DND-41 (cell line): Measurements from ENCODE around the gene AREG.

ENCODE experiments used
- ATAC-seq: fragments of 200-7000 bp; cut with Tn5 transposase; 3 replicates; pipeline ENCODE4 v1.9.1; 2021; ENCODE audit warnings: low read depth; ENCODE audit not compliant: insufficient read depth
- DNase-seq: peaks from one replicate; pipeline ENCODE4 v3.0.0-alpha.2; 2020
- H2AFZ ChIP-seq: 2 replicates; pipeline ENCODE4 v1.6.0; 2012; ENCODE audit warnings: low read depth, low read length
- H3K27ac ChIP-seq: 2 replicates; pipeline ENCODE4 v1.5.1; 2012; ENCODE audit warnings: low read length, inconsistent platforms
- H3K27me3 ChIP-seq: fragments of 200-600 bp; sonication (generic); 2 replicates; pipeline ENCODE4 v1.6.0; 2012; ENCODE audit warnings: low read length, mild to moderate bottlenecking, inconsistent platforms; ENCODE audit not compliant: insufficient read depth, poor library complexity
- H3K36me3 ChIP-seq: 2 replicates; pipeline ENCODE4 v1.5.1; 2012; ENCODE audit warnings: low read length, inconsistent platforms; ENCODE audit not compliant: insufficient read depth
- H3K4me1 ChIP-seq: 2 replicates; pipeline ENCODE4 v1.5.1; 2012; ENCODE audit warnings: mild to moderate bottlenecking, low read length; ENCODE audit not compliant: insufficient read depth
- H3K4me2 ChIP-seq: 2 replicates; pipeline ENCODE4 v1.6.0; 2012; ENCODE audit warnings: mild to moderate bottlenecking, moderate library complexity, low read length, inconsistent platforms; ENCODE audit not compliant: insufficient read depth
- H3K4me3 ChIP-seq, 2 experiments: fragments of 200-600 bp in 1 of 2; shearing (Covaris generic) in 1 of 2; 2 replicates each; pipeline ENCODE4 v1.5.1; 2012 to 2016; ENCODE audit warnings: inconsistent platforms in 2 of 2, low read length in 2 of 2, mild to moderate bottlenecking in 2 of 2, low read depth in 1 of 2, moderate library complexity in 1 of 2
- H3K79me2 ChIP-seq: 2 replicates; pipeline ENCODE4 v1.6.0; 2012; ENCODE audit warnings: low read length, inconsistent platforms; ENCODE audit not compliant: insufficient read depth
- H3K9ac ChIP-seq: 2 replicates; pipeline ENCODE4 v1.6.0; 2012; ENCODE audit warnings: low read depth, mild to moderate bottlenecking, inconsistent platforms, low read length, moderate library complexity
- H3K9me3 ChIP-seq: 2 replicates; pipeline ENCODE4 v1.5.1; 2012; ENCODE audit warnings: low read length, moderate library complexity, mild to moderate bottlenecking, inconsistent platforms; ENCODE audit not compliant: insufficient read depth, severe bottlenecking
- H4K20me1 ChIP-seq: 2 replicates; pipeline ENCODE4 v1.6.0; 2012; ENCODE audit warnings: low read length; ENCODE audit not compliant: insufficient read depth
- EZH2 ChIP-seq: IDR thresholded peaks from 3 replicates; pipeline ENCODE4 v1.6.1; 2012; ENCODE audit warnings: borderline replicate concordance, low read depth, mild to moderate bottlenecking, moderate library complexity, low read length, inconsistent platforms; ENCODE audit not compliant: severe bottlenecking
- TF ChIP-seq, protein P1 (sequence below): IDR thresholded peaks from 2 replicates; pipeline ENCODE4 v1.5.1; 2012; ENCODE audit warnings: borderline replicate concordance, low read length, moderate library complexity, mild to moderate bottlenecking; ENCODE audit not compliant: poor library complexity, severe bottlenecking; ENCODE audit errors: extremely low read depth

Gene AREG

DNA sequence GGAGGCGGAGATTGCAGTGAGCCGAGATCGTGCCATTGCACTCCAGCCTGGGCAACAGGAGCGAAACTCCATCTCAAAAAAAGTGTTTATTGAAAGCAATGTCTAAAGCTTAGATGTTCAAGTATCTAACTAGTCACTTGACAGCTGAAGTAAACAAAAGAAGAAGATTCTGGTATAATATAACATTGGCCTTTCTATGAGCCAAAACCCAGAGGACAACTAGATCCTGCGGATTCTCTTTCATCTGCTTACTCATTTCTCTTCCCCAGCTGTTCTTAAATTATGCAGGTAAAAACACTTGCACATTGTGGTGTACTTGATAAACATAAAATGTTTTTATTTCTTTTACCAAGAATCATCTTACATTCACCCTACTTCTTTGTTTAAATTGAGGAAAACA is 24.1 kb upstream of the AREG start:
- Histone ChIP-seq H3K27ac (no peak overlapping the region), H3K79me2 (no peaks in the 10 kb centered on the region), H3K4me2 (no peak overlapping the region), H3K9me3 (no peaks in the 10 kb centered on the region), H3K27me3 (no peaks in the 10 kb centered on the region), H2AFZ (no peak overlapping the region), H4K20me1 (no peaks in the 10 kb centered on the region), H3K4me3 (no peak overlapping the region), H3K9ac (no peak overlapping the region), H3K4me1 (no peaks in the 10 kb centered on the region), H3K36me3 (no peaks in the 10 kb centered on the region)
- DNase-seq = no peak
- no peak for ATAC-seq
- TF ChIP-seq EZH2 = no peak
- TF ChIP-seq, protein P1, sequence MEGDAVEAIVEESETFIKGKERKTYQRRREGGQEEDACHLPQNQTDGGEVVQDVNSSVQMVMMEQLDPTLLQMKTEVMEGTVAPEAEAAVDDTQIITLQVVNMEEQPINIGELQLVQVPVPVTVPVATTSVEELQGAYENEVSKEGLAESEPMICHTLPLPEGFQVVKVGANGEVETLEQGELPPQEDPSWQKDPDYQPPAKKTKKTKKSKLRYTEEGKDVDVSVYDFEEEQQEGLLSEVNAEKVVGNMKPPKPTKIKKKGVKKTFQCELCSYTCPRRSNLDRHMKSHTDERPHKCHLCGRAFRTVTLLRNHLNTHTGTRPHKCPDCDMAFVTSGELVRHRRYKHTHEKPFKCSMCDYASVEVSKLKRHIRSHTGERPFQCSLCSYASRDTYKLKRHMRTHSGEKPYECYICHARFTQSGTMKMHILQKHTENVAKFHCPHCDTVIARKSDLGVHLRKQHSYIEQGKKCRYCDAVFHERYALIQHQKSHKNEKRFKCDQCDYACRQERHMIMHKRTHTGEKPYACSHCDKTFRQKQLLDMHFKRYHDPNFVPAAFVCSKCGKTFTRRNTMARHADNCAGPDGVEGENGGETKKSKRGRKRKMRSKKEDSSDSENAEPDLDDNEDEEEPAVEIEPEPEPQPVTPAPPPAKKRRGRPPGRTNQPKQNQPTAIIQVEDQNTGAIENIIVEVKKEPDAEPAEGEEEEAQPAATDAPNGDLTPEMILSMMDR = no peak

DNA sequence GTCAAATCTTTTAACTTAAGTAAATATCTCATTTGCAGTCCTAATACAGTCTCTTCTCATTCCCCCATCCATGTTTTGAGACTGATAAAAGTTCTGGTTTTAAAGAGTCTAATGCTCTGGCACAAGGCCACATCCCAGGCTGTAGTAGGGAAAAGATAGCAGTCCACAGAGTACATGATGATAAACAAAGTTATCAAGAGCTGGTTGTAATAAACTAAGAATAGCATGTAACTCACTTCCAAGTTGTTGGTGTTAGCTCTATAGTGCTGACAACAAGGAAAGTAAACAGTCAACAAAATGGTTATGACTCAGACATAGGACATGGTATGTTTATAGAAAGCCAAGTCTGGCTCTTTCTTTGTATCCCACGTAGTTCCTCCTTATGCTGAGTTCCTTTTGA is 21.8 kb upstream of the AREG start:
- Histone ChIP-seq H3K79me2 (no peaks in the 10 kb centered on the region), H3K36me3 (no peaks in the 10 kb centered on the region), H3K4me3 (no peak overlapping the region), H4K20me1 (no peaks in the 10 kb centered on the region), H3K27ac (no peak overlapping the region), H3K9ac (no peak overlapping the region), H3K27me3 (no peaks in the 10 kb centered on the region), H3K4me2 (no peak overlapping the region), H3K4me1 (no peaks in the 10 kb centered on the region), H3K9me3 (no peaks in the 10 kb centered on the region), H2AFZ (no peak overlapping the region)
- DNase-seq (no peak), ATAC-seq (no peak)
- TF ChIP-seq, protein P1 = no peak
- no peak for TF ChIP-seq EZH2

DNA sequence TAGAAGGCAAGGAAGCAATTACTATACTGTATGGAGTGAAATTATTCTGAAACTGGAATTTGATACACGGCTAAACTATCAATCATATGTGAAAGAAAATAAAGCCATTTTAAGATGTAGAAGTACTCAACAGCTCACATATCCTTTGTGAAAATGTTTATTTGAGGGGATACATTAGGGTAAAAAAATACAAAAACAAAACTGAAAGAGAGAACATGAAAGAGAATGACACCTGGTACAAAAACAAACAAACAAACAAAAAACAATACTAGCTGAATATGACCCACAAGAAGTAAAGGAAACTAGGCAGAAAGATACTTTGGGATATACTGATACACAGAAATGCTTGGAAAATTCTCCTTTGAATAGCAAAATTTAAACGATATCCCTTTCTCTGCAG is 20.8 kb upstream of the AREG start:
- H3K27ac ChIP-seq = no peak overlapping the region
- H3K9ac ChIP-seq = no peak overlapping the region
- no peak overlapping the region for H3K4me3 ChIP-seq
- H3K9me3 ChIP-seq = no peaks in the 10 kb centered on the region
- TF ChIP-seq, protein P1 = no peak
- TF ChIP-seq EZH2 = no peak
- H2AFZ ChIP-seq = no peak overlapping the region
- H4K20me1 ChIP-seq = no peaks in the 10 kb centered on the region
- H3K4me2 ChIP-seq = no peak overlapping the region
- H3K36me3 ChIP-seq = no peaks in the 10 kb centered on the region
- no peak for ATAC-seq
- H3K4me1 ChIP-seq = no peaks in the 10 kb centered on the region
- no peaks in the 10 kb centered on the region for H3K27me3 ChIP-seq
- no peaks in the 10 kb centered on the region for H3K79me2 ChIP-seq
- DNase-seq = no peak

DNA sequence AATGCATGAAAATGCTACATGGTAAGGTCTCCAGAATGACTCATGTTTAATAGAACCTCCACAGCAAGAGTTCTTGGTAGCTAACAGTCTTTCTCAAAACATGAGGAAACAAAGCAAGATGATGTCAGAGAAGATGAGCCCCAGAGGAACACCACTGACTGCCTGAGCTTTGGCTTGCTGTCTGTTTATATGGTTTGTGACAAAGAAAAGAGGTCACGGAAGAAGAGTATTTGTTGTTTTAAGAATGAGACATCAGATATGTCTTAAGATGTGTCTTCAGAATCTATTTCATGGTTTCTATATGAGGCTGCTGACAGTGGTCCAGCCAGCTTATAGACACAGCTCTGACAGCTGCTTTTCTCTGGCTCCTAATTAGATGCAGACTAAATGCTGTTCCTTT is 18.8 kb upstream of the AREG start:
- H3K79me2 ChIP-seq = no peaks in the 10 kb centered on the region
- H3K9ac ChIP-seq = no peak overlapping the region
- no peak overlapping the region for H2AFZ ChIP-seq
- ATAC-seq = no peak
- H3K4me3 ChIP-seq = no peak overlapping the region
- no peak for TF ChIP-seq EZH2
- TF ChIP-seq, protein P1 = no peak
- no peaks in the 10 kb centered on the region for H3K27me3 ChIP-seq
- no peak overlapping the region for H3K4me2 ChIP-seq
- H3K9me3 ChIP-seq = no peaks in the 10 kb centered on the region
- no peak overlapping the region for H3K27ac ChIP-seq
- H4K20me1 ChIP-seq = no peaks in the 10 kb centered on the region
- no peaks in the 10 kb centered on the region for H3K36me3 ChIP-seq
- no peaks in the 10 kb centered on the region for H3K4me1 ChIP-seq
- no peak for DNase-seq
